Measurements from ENCODE around the gene SPATA33. TPM values are rescaled to one million over a fixed set of nuclear protein-coding genes. Genes with fewer than 3 reads are reported as not detected.
"Not testable (repeated sequence)": the region's sequence is repeated elsewhere in the genome, so short reads cannot be mapped to it uniquely, and the experiment has no call there.

The SPATA33 gene
- total RNA-seq, 1 donor from 2014 or later = 2.6 TPM

GRCh38 chr16:89689621-89690020, 32.0 kb downstream of the SPATA33 start:
- DNase-seq; ATAC-seq; intact Hi-C loops (cut with micrococcal nuclease): not testable (repeated sequence)

GRCh38 chr16:89690392-89690901, 32.8 kb downstream of the SPATA33 start:
- DNase-seq (no peak), ATAC-seq (no peak)
- intact Hi-C loops (cut with micrococcal nuclease) = no loop called here

GRCh38 chr16:89691231-89691985, 33.8 kb downstream of the SPATA33 start:
- no peak for ATAC-seq
- intact Hi-C loops (cut with micrococcal nuclease) = no loop called here
- no peak for DNase-seq

- ATAC-seq (no peak), DNase-seq (no peak)
- intact Hi-C loops (cut with micrococcal nuclease) = no loop called here
Observed at GRCh38 chr16:89691986-89692569, 34.4 kb downstream of the SPATA33 start.

GRCh38 chr16:89693289-89693731, 35.7 kb downstream of the SPATA33 start:
- intact Hi-C loops (cut with micrococcal nuclease) = no loop called here
- ATAC-seq = no peak
- no peak for DNase-seq

GRCh38 chr16:89693931-89694783, 36.5 kb downstream of the SPATA33 start:
- intact Hi-C loops (cut with micrococcal nuclease) = no loop called here
- DNase-seq (no peak), ATAC-seq (no peak)

- intact Hi-C loops (cut with micrococcal nuclease); DNase-seq; ATAC-seq: not testable (repeated sequence)
Observed at GRCh38 chr16:89694784-89695085, 37.1 kb downstream of the SPATA33 start.

- ATAC-seq (no peak), DNase-seq (no peak)
- intact Hi-C loops (cut with micrococcal nuclease) = no loop called here
Observed at GRCh38 chr16:89695086-89695874, 37.6 kb downstream of the SPATA33 start.

- ATAC-seq = no peak
- intact Hi-C loops (cut with micrococcal nuclease) = no loop called here
- no peak for DNase-seq
Observed at GRCh38 chr16:89695875-89696669, 38.4 kb downstream of the SPATA33 start.

GRCh38 chr16:89696670-89697128, 39.1 kb downstream of the SPATA33 start:
- ATAC-seq (no peak), DNase-seq (no peak)
- intact Hi-C loops (cut with micrococcal nuclease) = no loop called here

- ATAC-seq (no peak), DNase-seq (no peak)
- intact Hi-C loops (cut with micrococcal nuclease) = no loop called here
Observed at GRCh38 chr16:89697161-89697615, 39.6 kb downstream of the SPATA33 start.

- DNase-seq = no peak
- intact Hi-C loops (cut with micrococcal nuclease) = no loop called here
- ATAC-seq = no peak
Observed at GRCh38 chr16:89697616-89698331, 40.1 kb downstream of the SPATA33 start.

GRCh38 chr16:89698717-89699116, 41.1 kb downstream of the SPATA33 start:
- intact Hi-C loops (cut with micrococcal nuclease); DNase-seq; ATAC-seq: not testable (repeated sequence)

GRCh38 chr16:89699629-89700099, 42.0 kb downstream of the SPATA33 start:
- DNase-seq, ATAC-seq: not testable (repeated sequence)

GRCh38 chr16:89700100-89700648, 42.5 kb downstream of the SPATA33 start:
- intact Hi-C loops (cut with micrococcal nuclease) = no loop called here
- DNase-seq = peak; percentile 99
- ATAC-seq = peak; percentile 76

More at GRCh38 chr16:89699629-89700099, 42.0 kb downstream of the SPATA33 start:
- intact Hi-C loops (cut with micrococcal nuclease) = not testable (repeated sequence)

GRCh38 chr16:89700649-89701424, 43.2 kb downstream of the SPATA33 start:
- ATAC-seq (peak; percentile 5), DNase-seq (peak; percentile 53)
- intact Hi-C loops (cut with micrococcal nuclease) = no loop called here

All from left ventricle myocardium superior (tissue), 1 donor.